ENCODE results near the gene APOM.

DNA sequence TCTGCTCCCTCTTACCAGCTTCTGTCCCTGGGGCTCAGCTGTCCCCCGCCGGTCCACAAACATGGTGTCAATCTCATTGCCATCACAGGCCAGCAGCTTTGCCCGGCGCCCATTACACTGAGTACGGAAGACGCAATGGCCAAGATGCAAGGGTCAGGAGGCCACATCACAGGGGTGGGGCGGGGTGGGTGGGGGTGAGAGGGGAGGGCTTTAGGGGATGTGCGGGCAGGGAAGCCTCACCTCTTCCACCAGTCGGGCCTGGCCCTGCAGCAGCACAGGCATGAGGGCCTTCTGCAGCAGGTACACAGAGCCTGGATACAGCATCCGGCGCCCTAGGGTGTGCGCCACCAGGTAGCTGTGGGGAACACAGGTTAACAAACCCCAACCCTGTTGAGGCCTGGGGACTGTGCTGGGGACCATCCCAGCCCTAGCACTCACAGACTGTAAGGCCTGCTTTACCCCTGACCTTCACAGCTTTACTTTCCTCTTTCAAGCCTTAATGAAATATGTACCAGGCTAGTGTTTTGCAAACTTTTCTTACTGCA lies 35.9 kb downstream of the APOM start:
- TF ChIP-seq POLR2A (IDR thresholded peaks at IDR 0.05) (no peak), POLR2AphosphoS5 (IDR thresholded peaks at IDR 0.05) (no peak), EP300 (IDR thresholded peaks at IDR 0.05; ENCODE audit: low read depth) (no peak)
- TF ChIP-seq, protein P1, sequence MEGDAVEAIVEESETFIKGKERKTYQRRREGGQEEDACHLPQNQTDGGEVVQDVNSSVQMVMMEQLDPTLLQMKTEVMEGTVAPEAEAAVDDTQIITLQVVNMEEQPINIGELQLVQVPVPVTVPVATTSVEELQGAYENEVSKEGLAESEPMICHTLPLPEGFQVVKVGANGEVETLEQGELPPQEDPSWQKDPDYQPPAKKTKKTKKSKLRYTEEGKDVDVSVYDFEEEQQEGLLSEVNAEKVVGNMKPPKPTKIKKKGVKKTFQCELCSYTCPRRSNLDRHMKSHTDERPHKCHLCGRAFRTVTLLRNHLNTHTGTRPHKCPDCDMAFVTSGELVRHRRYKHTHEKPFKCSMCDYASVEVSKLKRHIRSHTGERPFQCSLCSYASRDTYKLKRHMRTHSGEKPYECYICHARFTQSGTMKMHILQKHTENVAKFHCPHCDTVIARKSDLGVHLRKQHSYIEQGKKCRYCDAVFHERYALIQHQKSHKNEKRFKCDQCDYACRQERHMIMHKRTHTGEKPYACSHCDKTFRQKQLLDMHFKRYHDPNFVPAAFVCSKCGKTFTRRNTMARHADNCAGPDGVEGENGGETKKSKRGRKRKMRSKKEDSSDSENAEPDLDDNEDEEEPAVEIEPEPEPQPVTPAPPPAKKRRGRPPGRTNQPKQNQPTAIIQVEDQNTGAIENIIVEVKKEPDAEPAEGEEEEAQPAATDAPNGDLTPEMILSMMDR (IDR thresholded peaks at IDR 0.05), result no peak

All from transverse colon (tissue), 4 donors.